ENCODE data around the gene KXD1. TPM values are rescaled to one million over a fixed set of nuclear protein-coding genes. Genes with fewer than 3 reads are reported as not detected.

KXD1 gene
- total RNA-seq, 1 donor from 2014 or later: 131 TPM

GRCh38 chr19:18608805-18609716, 51.4 kb downstream of the KXD1 start:
- no peaks in the 10 kb centered on the region for H3K36me3 ChIP-seq
- TF ChIP-seq CTCF (IDR thresholded peaks at IDR 0.05) (no peak), POLR2A (IDR thresholded peaks at IDR 0.05) (no peak), POLR2AphosphoS5 (IDR thresholded peaks at IDR 0.05; ENCODE audit: insufficient read depth in 1 of 2, low read depth in 1 of 2) (no peak)
- peaks cover 43% of the 10 kb centered on the region for H3K4me1 ChIP-seq
- peaks cover 15% of the 10 kb centered on the region for H3K27me3 ChIP-seq
- no peak for DNase-seq (ENCODE audit: extremely low spot score in 2 of 2)
- H3K27ac ChIP-seq: no peak overlapping the region
- no peak overlapping the region for H3K4me3 ChIP-seq
- intact Hi-C loops (cut with DNase I): no loop called here
- H3K9me3 ChIP-seq: no peaks in the 10 kb centered on the region

GRCh38 chr19:18609717-18610051, 52.0 kb downstream of the KXD1 start:
- no peaks in the 10 kb centered on the region for H3K9me3 ChIP-seq
- H3K27ac ChIP-seq: no peak overlapping the region
- H3K4me3 ChIP-seq: no peak overlapping the region
- TF ChIP-seq POLR2AphosphoS5 (IDR thresholded peaks at IDR 0.05; ENCODE audit: insufficient read depth in 1 of 2, low read depth in 1 of 2) (no peak), POLR2A (IDR thresholded peaks at IDR 0.05) (no peak), CTCF (IDR thresholded peaks at IDR 0.05) (no peak)
- peaks cover 43% of the 10 kb centered on the region for H3K4me1 ChIP-seq
- H3K27me3 ChIP-seq: peaks cover 15% of the 10 kb centered on the region
- no peaks in the 10 kb centered on the region for H3K36me3 ChIP-seq
- no peak for DNase-seq (ENCODE audit: extremely low spot score in 2 of 2)
- intact Hi-C loops (cut with DNase I): no loop called here

GRCh38 chr19:18610245-18610555, 52.5 kb downstream of the KXD1 start:
- H3K9me3 ChIP-seq: no peaks in the 10 kb centered on the region
- intact Hi-C loops (cut with DNase I): no loop called here
- no peaks in the 10 kb centered on the region for H3K36me3 ChIP-seq
- peaks cover 43% of the 10 kb centered on the region for H3K4me1 ChIP-seq
- TF ChIP-seq POLR2AphosphoS5 (IDR thresholded peaks at IDR 0.05; ENCODE audit: insufficient read depth in 1 of 2, low read depth in 1 of 2): no peak
- TF ChIP-seq CTCF (IDR thresholded peaks at IDR 0.05): no peak
- no peak for TF ChIP-seq POLR2A (IDR thresholded peaks at IDR 0.05)
- H3K27ac ChIP-seq: no peak overlapping the region
- no peak for DNase-seq (ENCODE audit: extremely low spot score in 2 of 2)
- H3K27me3 ChIP-seq: peaks cover 15% of the 10 kb centered on the region
- no peak overlapping the region for H3K4me3 ChIP-seq

- intact Hi-C loops (cut with DNase I): no loop called here
- H3K27ac ChIP-seq: no peak overlapping the region
- peaks cover 43% of the 10 kb centered on the region for H3K4me1 ChIP-seq
- peaks cover 15% of the 10 kb centered on the region for H3K27me3 ChIP-seq
- no peaks in the 10 kb centered on the region for H3K9me3 ChIP-seq
- H3K36me3 ChIP-seq: no peaks in the 10 kb centered on the region
- no peak for TF ChIP-seq POLR2AphosphoS5 (IDR thresholded peaks at IDR 0.05; ENCODE audit: insufficient read depth in 1 of 2, low read depth in 1 of 2)
- no peak for TF ChIP-seq CTCF (IDR thresholded peaks at IDR 0.05)
- no peak for TF ChIP-seq POLR2A (IDR thresholded peaks at IDR 0.05)
- no peak overlapping the region for H3K4me3 ChIP-seq
- no peak for DNase-seq (ENCODE audit: extremely low spot score in 2 of 2)
Measured at GRCh38 chr19:18610556-18611326, 53.1 kb downstream of the KXD1 start.

All from vagina (tissue), 2 donors.